ENCODE results near the gene SPOCK3.
"Not testable (repeated sequence)": the region's sequence is repeated elsewhere in the genome, so short reads cannot be mapped to it uniquely, and the experiment has no call there.

The SPOCK3 gene

GRCh38 chr4:166965562-166965961 lies 268.7 kb downstream of the SPOCK3 start:
- no peak for DNase-seq (ENCODE audit: low read depth, low spot score)

GRCh38 chr4:166957451-166957850 lies 276.8 kb downstream of the SPOCK3 start:
- no peak for DNase-seq (ENCODE audit: low read depth, low spot score)

DNA sequence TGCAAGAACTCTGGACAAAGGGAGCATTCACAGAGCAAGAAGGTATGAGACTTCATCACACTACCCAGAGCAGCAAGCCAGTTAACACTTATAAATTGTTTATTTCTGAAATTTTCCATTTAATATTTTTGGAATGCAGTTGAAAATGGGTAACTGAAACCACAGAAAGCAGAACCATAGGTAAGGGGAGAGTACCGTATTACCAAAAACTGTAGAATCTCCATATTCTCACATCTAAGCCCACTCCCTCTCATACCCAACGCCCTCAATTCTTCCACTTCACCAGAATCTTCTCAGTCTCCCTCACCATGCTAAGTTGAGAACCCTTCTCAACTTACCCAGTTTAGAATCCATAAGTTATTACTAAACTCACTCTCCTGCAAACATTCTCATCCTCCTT lies 277.8 kb downstream of the SPOCK3 start:
- DNase-seq (ENCODE audit: low read depth, low spot score): no peak

DNA sequence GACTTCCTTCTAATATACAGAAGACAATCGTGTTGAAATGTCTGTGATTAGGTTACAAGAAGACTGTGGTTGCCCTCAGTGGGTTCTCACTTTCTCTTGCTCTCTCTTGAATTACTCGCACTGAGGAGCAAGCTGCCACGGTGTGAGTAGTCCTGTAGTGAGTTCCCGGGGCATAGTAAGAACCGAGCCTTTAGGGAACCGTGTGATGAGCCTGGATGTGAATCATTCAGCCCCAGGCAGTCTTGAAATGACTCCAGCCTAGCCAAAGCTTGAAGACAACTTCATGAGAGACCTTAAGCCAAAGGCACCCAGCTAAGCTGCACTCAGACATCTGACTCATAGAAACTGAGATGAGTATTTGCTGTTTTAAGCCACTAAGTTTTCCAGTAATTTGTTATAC lies 292.7 kb downstream of the SPOCK3 start:
- no peak for DNase-seq (ENCODE audit: low read depth, low spot score)

- DNase-seq (ENCODE audit: low read depth, low spot score): no peak
Measured at GRCh38 chr4:166930464-166930863, 303.8 kb downstream of the SPOCK3 start.

DNA sequence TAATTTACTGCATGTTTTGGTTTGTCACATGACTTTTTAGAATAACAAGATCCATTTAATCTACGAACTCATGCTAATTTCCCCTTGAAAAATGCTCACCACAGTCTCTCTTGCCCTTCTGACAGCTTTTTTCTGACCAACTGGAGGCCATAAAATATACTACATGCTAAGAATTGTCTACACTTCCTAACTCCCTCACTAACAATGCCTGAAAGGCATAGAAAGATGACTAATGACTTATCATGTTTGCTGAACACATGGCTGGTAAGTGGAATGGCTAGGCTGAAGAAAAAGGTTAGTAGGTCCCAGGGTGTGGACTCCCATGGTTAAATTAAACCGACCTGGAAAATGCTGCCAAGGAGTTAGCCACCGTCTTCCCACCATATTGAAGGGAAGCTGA lies 309.9 kb downstream of the SPOCK3 start:
- no peak for DNase-seq (ENCODE audit: low read depth, low spot score)

- no peak for DNase-seq (ENCODE audit: low read depth, low spot score)
Measured at GRCh38 chr4:166913926-166914325, 320.4 kb downstream of the SPOCK3 start.

DNA sequence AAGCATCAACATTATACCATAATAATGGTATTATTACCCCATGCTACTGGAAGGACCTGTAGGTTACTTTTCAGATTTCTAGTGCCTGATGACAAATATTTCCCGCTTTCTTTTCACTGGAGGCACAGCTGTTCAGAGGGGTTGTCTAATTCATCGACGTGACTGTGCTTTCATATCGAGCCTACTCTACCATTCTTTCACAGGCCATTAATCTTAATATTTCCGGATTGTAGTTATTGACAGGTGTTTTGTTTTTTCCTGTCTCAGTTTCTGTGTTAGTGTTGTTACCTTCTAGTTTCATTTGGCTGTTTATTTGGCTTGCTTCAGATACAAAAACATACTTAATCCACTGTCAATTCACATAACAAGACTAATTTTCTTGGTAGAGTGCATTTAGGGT lies 330.9 kb downstream of the SPOCK3 start:
- no peak for DNase-seq (ENCODE audit: low read depth, low spot score)

GRCh38 chr4:166902941-166903340 lies 331.4 kb downstream of the SPOCK3 start:
- no peak for DNase-seq (ENCODE audit: low read depth, low spot score)

GRCh38 chr4:166896254-166896653 lies 338.0 kb downstream of the SPOCK3 start:
- no peak for DNase-seq (ENCODE audit: low read depth, low spot score)

- no peak for DNase-seq (ENCODE audit: low read depth, low spot score)
Measured at GRCh38 chr4:166895771-166896170, 338.5 kb downstream of the SPOCK3 start.

DNA sequence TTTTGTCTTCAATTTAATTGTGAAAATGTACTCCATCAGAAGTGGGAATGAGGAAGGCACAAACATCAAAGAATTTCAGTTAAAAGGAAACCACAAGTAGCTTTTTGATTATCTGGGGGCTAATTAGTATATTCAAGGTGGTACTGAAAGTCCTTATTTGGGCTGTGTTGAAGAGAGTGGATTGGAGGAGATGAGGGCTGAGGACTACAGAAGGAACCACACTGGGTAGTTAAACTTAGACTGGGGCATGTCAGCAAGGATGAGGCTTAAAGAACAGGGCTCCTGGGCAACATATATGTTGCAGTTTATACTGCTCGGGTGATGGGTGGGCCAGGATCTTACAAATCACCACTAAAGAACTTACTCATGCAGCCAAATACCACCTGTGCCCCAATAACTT lies 346.8 kb downstream of the SPOCK3 start:
- no peak for DNase-seq (ENCODE audit: low read depth, low spot score)

GRCh38 chr4:166886718-166887117 lies 347.6 kb downstream of the SPOCK3 start:
- no peak for DNase-seq (ENCODE audit: low read depth, low spot score)

DNA sequence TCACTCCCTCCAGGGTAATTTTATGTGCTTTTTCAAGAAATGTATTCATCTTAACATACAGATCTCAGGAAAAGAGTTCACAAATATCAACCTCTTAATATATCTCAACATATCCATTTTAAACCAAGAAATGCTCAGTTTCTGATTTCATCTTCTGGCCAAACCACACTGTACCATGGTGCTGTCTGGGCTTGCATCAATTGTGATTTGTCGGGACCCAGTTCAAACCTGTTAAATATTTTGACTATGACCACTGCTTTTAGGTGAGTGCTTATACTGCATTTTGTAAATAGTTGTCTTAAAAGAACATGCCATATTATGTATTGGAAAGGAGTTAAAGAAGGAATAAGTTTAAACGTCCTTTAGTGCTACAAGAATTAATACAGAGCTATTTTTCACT lies 352.1 kb downstream of the SPOCK3 start:
- DNase-seq (ENCODE audit: low read depth, low spot score): no peak

GRCh38 chr4:166875821-166876220 lies 358.5 kb downstream of the SPOCK3 start:
- no peak for DNase-seq (ENCODE audit: low read depth, low spot score)

DNA sequence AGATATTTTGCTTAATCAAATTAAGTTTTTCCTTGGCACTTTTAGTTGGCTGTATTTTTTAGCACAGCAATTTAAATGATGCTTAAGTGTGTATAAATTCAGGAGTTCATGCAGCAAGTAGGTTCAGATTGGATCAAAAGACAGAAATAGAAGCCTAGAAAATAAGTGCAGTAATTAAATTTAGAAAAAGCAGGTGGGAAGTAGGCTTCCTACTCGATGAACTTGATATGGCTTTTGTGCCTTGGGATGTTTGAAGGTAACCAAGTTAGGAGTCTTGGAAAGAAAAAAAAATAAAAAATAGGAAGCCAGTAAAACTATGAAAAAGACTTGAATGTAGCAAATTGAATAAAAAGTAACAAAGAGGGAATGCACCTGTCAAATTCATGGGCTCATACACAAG lies 372.3 kb downstream of the SPOCK3 start:
- no peak for DNase-seq (ENCODE audit: low read depth, low spot score)

DNA sequence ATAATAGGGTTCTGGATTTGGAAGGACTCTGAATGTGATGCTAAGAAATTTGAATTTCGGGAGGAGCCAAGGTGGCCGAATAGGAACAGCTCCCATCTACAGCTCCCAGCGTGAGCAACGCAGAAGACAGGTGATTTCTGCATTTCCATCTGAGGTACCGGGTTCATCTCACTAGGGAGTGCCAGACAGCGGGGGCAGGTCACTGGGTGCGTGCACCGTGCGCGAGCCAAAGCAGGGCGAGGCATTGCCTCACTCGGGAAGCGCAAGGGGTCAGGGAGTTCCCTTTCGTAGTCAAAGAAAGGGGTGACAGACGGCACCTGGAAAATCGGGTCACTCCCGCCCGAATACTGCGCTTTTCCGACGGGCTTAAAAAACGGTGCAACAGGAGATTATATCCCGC lies 383.9 kb downstream of the SPOCK3 start:
- not testable (repeated sequence) for DNase-seq (ENCODE audit: low read depth, low spot score)

GRCh38 chr4:166846939-166847338 lies 387.4 kb downstream of the SPOCK3 start:
- no peak for DNase-seq (ENCODE audit: low read depth, low spot score)

- DNase-seq (ENCODE audit: low read depth, low spot score): no peak
Measured at GRCh38 chr4:166842795-166843261, 391.5 kb downstream of the SPOCK3 start.

GRCh38 chr4:166839615-166840251 lies 394.6 kb downstream of the SPOCK3 start:
- DNase-seq (ENCODE audit: low read depth, low spot score): no peak

DNA sequence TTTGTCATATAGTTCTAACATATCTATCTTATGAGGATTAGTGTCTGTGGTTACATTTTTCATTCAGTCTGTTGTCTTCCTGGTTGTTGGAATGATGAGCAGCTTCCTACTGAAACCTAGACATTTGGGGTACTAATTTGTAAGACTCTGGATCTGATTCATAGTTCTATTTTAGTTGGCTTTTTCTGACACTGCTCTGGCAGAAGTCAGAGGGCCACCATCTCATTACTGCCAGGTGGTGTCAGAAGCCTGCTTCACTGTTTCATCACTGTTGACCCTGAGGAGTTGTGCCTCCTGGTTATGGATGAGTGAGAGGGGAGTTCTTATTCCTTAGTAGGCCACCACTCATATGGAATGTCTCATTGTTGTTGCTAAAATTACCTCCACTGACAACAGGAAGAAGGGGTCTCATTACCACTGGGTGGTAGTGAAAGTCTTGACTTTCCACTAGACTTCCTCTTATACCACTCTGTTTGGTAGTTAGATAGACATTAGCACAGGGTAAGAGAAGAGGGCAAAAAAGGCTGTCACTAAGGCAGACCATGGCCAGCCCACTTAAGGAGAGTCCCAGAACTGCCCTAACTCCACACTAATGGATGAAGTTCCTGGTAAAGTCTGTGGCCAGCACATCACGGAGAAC lies 395.2 kb downstream of the SPOCK3 start:
- no peak for DNase-seq (ENCODE audit: low read depth, low spot score)

DNA sequence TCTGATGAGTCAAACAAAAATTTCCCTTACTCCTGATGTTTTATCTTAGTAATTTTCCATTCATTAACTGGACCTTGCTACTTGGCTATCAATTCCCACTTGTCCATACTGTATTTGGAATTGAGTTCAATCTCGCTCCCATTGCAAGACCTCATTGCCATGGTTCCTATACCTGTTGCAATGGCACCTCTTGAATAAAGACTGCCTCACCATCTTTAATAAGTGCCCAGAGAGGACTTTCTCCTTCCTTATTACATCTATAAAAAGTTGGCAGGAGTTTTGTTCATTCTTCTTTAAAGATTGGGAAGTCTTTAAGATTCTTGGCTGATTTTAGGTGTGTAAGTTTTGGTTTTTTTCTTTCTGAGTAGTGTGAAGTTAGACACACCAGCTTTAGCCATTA lies 397.4 kb downstream of the SPOCK3 start:
- DNase-seq (ENCODE audit: low read depth, low spot score): no peak

DNA sequence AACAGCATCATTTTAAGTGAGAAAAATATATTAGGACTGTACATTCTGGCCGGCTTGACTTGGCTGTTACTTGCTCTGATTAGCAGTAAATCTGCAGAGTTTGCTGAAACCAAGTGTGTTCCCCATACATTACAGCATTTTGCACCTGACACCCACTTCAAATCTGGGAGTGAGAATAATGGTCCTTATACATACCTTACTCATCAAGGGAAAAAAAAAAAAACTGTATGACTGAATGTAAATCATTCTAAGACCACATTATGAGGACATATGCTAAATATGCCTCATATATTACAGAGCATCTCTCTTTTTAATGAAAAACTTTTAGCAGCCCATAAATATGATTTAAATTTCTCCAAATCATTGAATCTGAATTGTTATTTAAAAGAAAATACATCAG lies 406.7 kb downstream of the SPOCK3 start:
- DNase-seq (ENCODE audit: low read depth, low spot score): no peak

DNA sequence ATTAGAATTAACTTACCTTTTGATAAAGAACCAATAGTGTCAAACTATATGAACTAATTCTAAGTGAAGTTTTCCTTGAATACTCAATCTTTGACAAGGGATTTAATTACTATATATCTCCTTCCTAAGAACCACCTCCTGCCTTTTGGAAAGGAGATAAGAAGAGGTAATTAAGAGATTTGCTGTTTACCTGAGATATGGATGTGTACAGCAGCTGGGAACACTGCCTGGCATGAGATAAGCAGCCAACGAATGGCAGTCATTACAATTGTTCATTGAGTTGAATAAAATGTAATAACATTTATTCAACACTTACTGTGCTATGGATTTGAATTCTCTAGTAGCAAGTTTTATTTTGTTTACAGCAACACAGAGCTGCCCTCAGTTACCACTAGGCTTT lies 407.1 kb downstream of the SPOCK3 start:
- DNase-seq (ENCODE audit: low read depth, low spot score): no peak

Data from smooth muscle cell of the brain vasculature (primary cell).